Parathyroid adenoma (tissue), 2 donors: Measurements from ENCODE around the gene TRERF1.

ENCODE experiments used
- H2AFZ ChIP-seq: fragments of 300-600 bp; sonication (generic); one replicate; pipeline ENCODE4 v1.7.0; 2017; ENCODE audit warnings: antibody characterized with exemption, mild to moderate bottlenecking
- H3K27ac ChIP-seq: fragments of 300-600 bp; sonication (generic); one replicate; pipeline ENCODE4 v1.7.0; 2017
- H3K27me3 ChIP-seq: fragments of 300-600 bp; sonication (generic); one replicate; pipeline ENCODE4 v1.7.0; 2017; ENCODE audit warnings: low read length; ENCODE audit not compliant: control insufficient read depth, insufficient read depth
- H3K36me3 ChIP-seq: fragments of 300-600 bp; sonication (generic); one replicate; pipeline ENCODE4 v1.7.0; 2017; ENCODE audit warnings: low read length; ENCODE audit not compliant: control insufficient read depth, insufficient read depth
- H3K4me1 ChIP-seq: fragments of 300-600 bp; sonication (generic); one replicate; pipeline ENCODE4 v1.7.0; 2017; ENCODE audit warnings: control low read depth
- H3K4me2 ChIP-seq: fragments of 300-600 bp; sonication (generic); one replicate; pipeline ENCODE4 v1.7.0; 2017; ENCODE audit warnings: low read length
- H3K4me3 ChIP-seq: fragments of 300-600 bp; sonication (generic); one replicate; pipeline ENCODE4 v1.7.0; 2017; ENCODE audit warnings: low read depth, low read length
- H3K79me2 ChIP-seq: fragments of 300-600 bp; sonication (generic); one replicate; pipeline ENCODE4 v1.7.0; 2017; ENCODE audit warnings: control low read depth
- H3K9ac ChIP-seq: fragments of 300-600 bp; sonication (generic); one replicate; pipeline ENCODE4 v1.7.0; 2017; ENCODE audit warnings: mild to moderate bottlenecking
- H3K9me3 ChIP-seq: fragments of 300-600 bp; sonication (generic); one replicate; pipeline ENCODE4 v1.7.0; 2017; ENCODE audit warnings: low read length; ENCODE audit not compliant: control insufficient read depth
- CTCF ChIP-seq: fragments of 300-600 bp; sonication (generic); IDR thresholded peaks from one replicate; pipeline ENCODE4 v1.7.0; 2017; ENCODE audit warnings: antibody characterized with exemption, mild to moderate bottlenecking
- donor health status: primary hyperparathyroidism.

The TRERF1 gene

GRCh38 chr6:42404484-42404883 is 47.2 kb downstream of the TRERF1 start:
- no peak overlapping the region for H2AFZ ChIP-seq
- H3K4me2 ChIP-seq, result no peak overlapping the region
- no peaks in the 10 kb centered on the region for H3K27me3 ChIP-seq
- no peaks in the 10 kb centered on the region for H3K36me3 ChIP-seq
- H3K27ac ChIP-seq, result no peak overlapping the region
- H3K9me3 ChIP-seq, result no peaks in the 10 kb centered on the region
- TF ChIP-seq CTCF, result no peak
- peaks cover 50% of the 10 kb centered on the region for H3K79me2 ChIP-seq
- H3K4me1 ChIP-seq, result no peaks in the 10 kb centered on the region
- H3K4me3 ChIP-seq, result no peak overlapping the region
- H3K9ac ChIP-seq, result no peak overlapping the region

GRCh38 chr6:42403831-42404230 is 47.9 kb downstream of the TRERF1 start:
- H2AFZ ChIP-seq, result no peak overlapping the region
- H3K79me2 ChIP-seq, result peaks cover 53% of the 10 kb centered on the region
- H3K9me3 ChIP-seq, result no peaks in the 10 kb centered on the region
- no peak overlapping the region for H3K4me3 ChIP-seq
- H3K27ac ChIP-seq, result no peak overlapping the region
- H3K36me3 ChIP-seq, result no peaks in the 10 kb centered on the region
- H3K4me2 ChIP-seq, result no peak overlapping the region
- no peak overlapping the region for H3K9ac ChIP-seq
- H3K27me3 ChIP-seq, result no peaks in the 10 kb centered on the region
- TF ChIP-seq CTCF, result no peak
- no peaks in the 10 kb centered on the region for H3K4me1 ChIP-seq

- Histone ChIP-seq H3K27me3 (no peaks in the 10 kb centered on the region), H3K27ac (no peak overlapping the region), H3K4me3 (no peak overlapping the region), H2AFZ (no peak overlapping the region), H3K9me3 (no peaks in the 10 kb centered on the region), H3K9ac (no peak overlapping the region), H3K36me3 (no peaks in the 10 kb centered on the region), H3K79me2 (peaks cover 57% of the 10 kb centered on the region), H3K4me1 (no peaks in the 10 kb centered on the region), H3K4me2 (no peak overlapping the region)
- TF ChIP-seq CTCF, result no peak
Measured at GRCh38 chr6:42403421-42403820, 48.3 kb downstream of the TRERF1 start.

- no peak overlapping the region for H3K27ac ChIP-seq
- H3K4me1 ChIP-seq, result no peaks in the 10 kb centered on the region
- H3K9me3 ChIP-seq, result no peaks in the 10 kb centered on the region
- H3K9ac ChIP-seq, result no peak overlapping the region
- TF ChIP-seq CTCF, result no peak
- H2AFZ ChIP-seq, result no peak overlapping the region
- H3K79me2 ChIP-seq, result peaks cover 65% of the 10 kb centered on the region
- H3K36me3 ChIP-seq, result no peaks in the 10 kb centered on the region
- no peaks in the 10 kb centered on the region for H3K27me3 ChIP-seq
- H3K4me2 ChIP-seq, result no peak overlapping the region
- no peak overlapping the region for H3K4me3 ChIP-seq
Measured at GRCh38 chr6:42402184-42402583, 49.5 kb downstream of the TRERF1 start.

- no peak overlapping the region for H3K27ac ChIP-seq
- no peak for TF ChIP-seq CTCF
- H3K79me2 ChIP-seq, result peaks cover 59% of the 10 kb centered on the region
- no peaks in the 10 kb centered on the region for H3K36me3 ChIP-seq
- no peak overlapping the region for H3K4me2 ChIP-seq
- H3K27me3 ChIP-seq, result no peaks in the 10 kb centered on the region
- H3K4me3 ChIP-seq, result no peak overlapping the region
- H3K9ac ChIP-seq, result no peak overlapping the region
- H2AFZ ChIP-seq, result no peak overlapping the region
- no peaks in the 10 kb centered on the region for H3K4me1 ChIP-seq
- no peaks in the 10 kb centered on the region for H3K9me3 ChIP-seq
Measured at GRCh38 chr6:42401613-42401951, 50.1 kb downstream of the TRERF1 start.
